ENCODE data around the gene WIF1. TPM values are rescaled to one million over a fixed set of nuclear protein-coding genes. Genes with fewer than 3 reads are reported as not detected.

WIF1 gene
- total RNA-seq, 4 donors from 2014 or later = 6.1 TPM; not detected in 3

DNA sequence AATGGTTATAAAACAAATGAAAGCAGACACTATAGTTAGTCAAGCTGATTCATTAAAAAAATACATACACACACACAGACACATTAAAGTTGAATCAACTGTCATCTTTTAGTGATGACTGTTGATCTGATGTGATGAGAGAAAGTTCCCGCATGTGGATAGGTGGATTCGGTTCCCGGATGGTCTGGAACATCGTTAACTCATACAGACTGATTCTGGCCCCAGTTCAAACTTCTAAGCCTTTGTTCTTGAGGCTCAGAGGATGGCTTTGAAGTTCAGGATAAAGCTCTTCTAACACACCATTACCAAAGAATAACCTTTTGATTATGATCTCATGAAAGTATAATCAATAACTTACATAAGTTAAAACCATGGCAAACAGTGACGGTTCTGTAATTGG is 27.5 kb downstream of the WIF1 start:
- DNase-seq = no peak
- TF ChIP-seq POLR2A (IDR thresholded peaks at IDR 0.05) = no peak
- no peak for TF ChIP-seq CTCF (IDR thresholded peaks at IDR 0.05)
- H3K27me3 ChIP-seq = peaks cover 0 to 37% (median 0%) of the 10 kb centered on the region in 4 donors
- no peaks in the 10 kb centered on the region for H3K9me3 ChIP-seq
- no peak overlapping the region for H3K4me3 ChIP-seq
- 23 to 35% methylated on average over 5 of the region's 5 CpGs for WGBS, 2 donors
- H3K27ac ChIP-seq = no peak overlapping the region
- no peaks in the 10 kb centered on the region for H3K4me1 ChIP-seq
- intact Hi-C loops (cut with DNase I) = no loop called here
- no peaks in the 10 kb centered on the region for H3K36me3 ChIP-seq

GRCh38 chr12:65090461-65090860 is 30.6 kb downstream of the WIF1 start:
- no peak overlapping the region for H3K27ac ChIP-seq
- no peak for DNase-seq
- no peak overlapping the region for H3K4me3 ChIP-seq
- no peaks in the 10 kb centered on the region for H3K9me3 ChIP-seq
- intact Hi-C loops (cut with DNase I) = no loop called here
- peaks cover 0 to 55% (median 0%) of the 10 kb centered on the region in 4 donors for H3K27me3 ChIP-seq
- WGBS, 2 donors = 60 to 77% methylated on average over 2 of the region's 2 CpGs
- H3K36me3 ChIP-seq = no peaks in the 10 kb centered on the region
- no peak for TF ChIP-seq CTCF (IDR thresholded peaks at IDR 0.05)
- TF ChIP-seq POLR2A (IDR thresholded peaks at IDR 0.05) = no peak
- no peaks in the 10 kb centered on the region for H3K4me1 ChIP-seq

GRCh38 chr12:65086236-65086635 is 34.9 kb downstream of the WIF1 start:
- no peaks in the 10 kb centered on the region for H3K4me1 ChIP-seq
- DNase-seq = no peak
- H3K4me3 ChIP-seq = no peak overlapping the region
- no peaks in the 10 kb centered on the region for H3K36me3 ChIP-seq
- TF ChIP-seq CTCF (IDR thresholded peaks at IDR 0.05) = no peak
- no peak for TF ChIP-seq POLR2A (IDR thresholded peaks at IDR 0.05)
- 48 to 73% methylated on average over 2 of the region's 2 CpGs for WGBS, 2 donors
- no peaks in the 10 kb centered on the region for H3K9me3 ChIP-seq
- intact Hi-C loops (cut with DNase I) = no loop called here
- peaks cover 0 to 42% (median 0%) of the 10 kb centered on the region in 4 donors for H3K27me3 ChIP-seq
- H3K27ac ChIP-seq = no peak overlapping the region

DNA sequence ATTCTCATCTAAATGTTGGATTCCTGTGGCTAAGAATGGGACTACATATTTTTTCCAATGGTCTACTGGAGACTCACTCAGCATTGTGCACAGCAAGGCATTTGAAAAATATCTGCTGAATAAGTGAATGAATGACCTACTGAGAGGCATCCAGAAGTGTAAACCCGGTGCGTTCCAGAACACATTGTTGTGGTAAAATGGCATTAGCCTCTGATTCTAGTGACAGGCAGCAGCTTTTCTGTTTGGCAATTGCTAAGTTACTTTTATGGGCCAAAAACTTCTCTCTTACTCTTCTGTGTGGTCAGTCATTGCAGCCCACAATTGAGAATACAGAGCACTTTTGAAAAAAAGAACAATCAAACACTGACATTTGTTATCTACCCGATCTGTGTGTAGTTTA is 36.5 kb downstream of the WIF1 start:
- Histone ChIP-seq H3K9me3 (no peaks in the 10 kb centered on the region), H3K4me1 (no peaks in the 10 kb centered on the region), H3K4me3 (no peak overlapping the region), H3K36me3 (no peaks in the 10 kb centered on the region), H3K27me3 (peaks cover 0 to 28% (median under 1%) of the 10 kb centered on the region in 4 donors), H3K27ac (no peak overlapping the region)
- 55 to 62% methylated on average over 3 of the region's 3 CpGs for WGBS, 2 donors
- intact Hi-C loops (cut with DNase I) = no loop called here
- no peak for DNase-seq
- TF ChIP-seq POLR2A (IDR thresholded peaks at IDR 0.05) (no peak), CTCF (IDR thresholded peaks at IDR 0.05) (no peak)

- H3K27me3 ChIP-seq = peaks cover 0 to 18% (median 1%) of the 10 kb centered on the region in 4 donors
- no peaks in the 10 kb centered on the region for H3K36me3 ChIP-seq
- WGBS, 2 donors = 85 to 96% methylated on average over 2 of the region's 2 CpGs
- no peaks in the 10 kb centered on the region for H3K9me3 ChIP-seq
- H3K27ac ChIP-seq = no peak overlapping the region
- DNase-seq = no peak
- TF ChIP-seq CTCF (IDR thresholded peaks at IDR 0.05) (no peak), POLR2A (IDR thresholded peaks at IDR 0.05) (no peak)
- intact Hi-C loops (cut with DNase I) = no loop called here
- no peaks in the 10 kb centered on the region for H3K4me1 ChIP-seq
- H3K4me3 ChIP-seq = no peak overlapping the region
These were observed 37.5 kb downstream of the WIF1 start for GRCh38 chr12:65083581-65083980.

Data from esophagus squamous epithelium (tissue), 5 donors.